C4-2B (cell line): ENCODE results near the gene TMEM8B.

Experiments
- CTCF ChIP-seq: fragments of 450-650 bp; conservative IDR thresholded peaks from 2 replicates; pipeline ENCODE4 v1.5.1; 2017; ENCODE audit warnings: mild to moderate bottlenecking
- ZFX ChIP-seq: fragments of 450-650 bp; IDR thresholded peaks from 2 replicates; pipeline ENCODE4 v1.6.1; 2017

- TF ChIP-seq CTCF (no peak), ZFX (no peak)
Observed at GRCh38 chr9:35820076-35820475, 9.0 kb upstream of the TMEM8B start.
